Measurements from ENCODE around the gene CEMIP. TPM values are rescaled to one million over a fixed set of nuclear protein-coding genes. Genes with fewer than 3 reads are reported as not detected.

Gene CEMIP
- polyA plus RNA-seq, 1 of the 3 experiments (the other 2 are of a cell fraction): 27.8 TPM

DNA sequence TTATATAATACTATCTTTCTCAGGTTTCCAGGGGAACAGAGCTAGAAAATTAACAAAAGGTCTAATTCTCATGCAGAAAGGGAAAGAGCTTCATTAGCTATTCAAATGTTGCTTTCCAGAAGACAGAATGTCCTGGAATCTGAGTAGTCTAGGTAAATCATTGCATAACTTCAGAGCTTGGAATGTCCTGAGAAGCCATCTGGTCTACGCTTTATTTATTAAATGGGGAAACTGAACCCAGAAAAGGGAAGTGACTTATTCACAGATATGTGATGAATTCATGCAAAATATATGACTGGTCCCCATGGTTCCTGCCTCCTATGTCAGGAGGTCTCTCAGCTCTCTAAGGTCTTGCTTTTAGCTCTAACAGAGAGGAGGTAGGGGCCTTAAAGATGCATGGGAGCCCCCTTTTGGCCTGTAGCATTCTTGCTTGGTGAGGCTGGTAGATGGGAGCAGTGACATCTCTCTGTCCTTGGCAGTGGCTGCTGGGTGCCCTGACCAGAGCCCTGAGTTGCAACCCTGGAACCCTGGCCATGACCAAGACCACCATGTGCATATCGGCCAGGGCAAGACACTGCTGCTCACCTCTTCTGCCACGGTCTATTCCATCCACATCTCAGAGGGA, 99.2 kb downstream of the CEMIP start:
- TF ChIP-seq, protein P1, sequence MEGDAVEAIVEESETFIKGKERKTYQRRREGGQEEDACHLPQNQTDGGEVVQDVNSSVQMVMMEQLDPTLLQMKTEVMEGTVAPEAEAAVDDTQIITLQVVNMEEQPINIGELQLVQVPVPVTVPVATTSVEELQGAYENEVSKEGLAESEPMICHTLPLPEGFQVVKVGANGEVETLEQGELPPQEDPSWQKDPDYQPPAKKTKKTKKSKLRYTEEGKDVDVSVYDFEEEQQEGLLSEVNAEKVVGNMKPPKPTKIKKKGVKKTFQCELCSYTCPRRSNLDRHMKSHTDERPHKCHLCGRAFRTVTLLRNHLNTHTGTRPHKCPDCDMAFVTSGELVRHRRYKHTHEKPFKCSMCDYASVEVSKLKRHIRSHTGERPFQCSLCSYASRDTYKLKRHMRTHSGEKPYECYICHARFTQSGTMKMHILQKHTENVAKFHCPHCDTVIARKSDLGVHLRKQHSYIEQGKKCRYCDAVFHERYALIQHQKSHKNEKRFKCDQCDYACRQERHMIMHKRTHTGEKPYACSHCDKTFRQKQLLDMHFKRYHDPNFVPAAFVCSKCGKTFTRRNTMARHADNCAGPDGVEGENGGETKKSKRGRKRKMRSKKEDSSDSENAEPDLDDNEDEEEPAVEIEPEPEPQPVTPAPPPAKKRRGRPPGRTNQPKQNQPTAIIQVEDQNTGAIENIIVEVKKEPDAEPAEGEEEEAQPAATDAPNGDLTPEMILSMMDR (IDR thresholded peaks at IDR 0.05): no peak
- TF ChIP-seq GABPA (IDR thresholded peaks at IDR 0.05; ENCODE audit: low read depth): no peak
- peak; percentile 51 for TF ChIP-seq TCF12 (IDR thresholded peaks at IDR 0.05)
- H3K27me3 ChIP-seq (ENCODE audit: insufficient read depth): no peaks in the 10 kb centered on the region
- no peak overlapping the region for H2AFZ ChIP-seq (ENCODE audit: low read depth)
- H3K27ac ChIP-seq (ENCODE audit: low read depth in 2 of 2, low read length in 1 of 2): no peak overlapping the region
- POLR2A ChIA-PET: no interaction called here
- no peak overlapping the region for H3K4me2 ChIP-seq
- peaks cover 0 to 13% of the 10 kb centered on the region in 2 experiments; a peak in 1 of 4 replicates for H3K4me1 ChIP-seq (ENCODE audit: control insufficient read depth in 1 of 2, insufficient read depth in 2 of 2, low read depth in 1 of 2, low read length in 1 of 2)
- H3K36me3 ChIP-seq (replicated peaks in 1 of 2; ENCODE audit: control insufficient read depth in 1 of 2, insufficient read depth in 2 of 2, low read length in 1 of 2): no peaks in the 10 kb centered on the region
- no peak overlapping the region for H3K9ac ChIP-seq
- no peaks in the 10 kb centered on the region for H4K20me1 ChIP-seq (ENCODE audit: insufficient read depth)
- no peak for DNase-seq
- CTCF ChIA-PET: no interaction called here
- 87% methylated on average over 2 of the region's 3 CpGs for WGBS (ENCODE audit: low lambda C conversion rate)
- H3K9me2 ChIP-seq: no peaks in the 10 kb centered on the region
- no peaks in the 10 kb centered on the region for H3F3A ChIP-seq (replicated peaks; ENCODE audit: insufficient read depth)
- no peaks in the 10 kb centered on the region for H3K9me3 ChIP-seq
- H3K4me3 ChIP-seq (ENCODE audit: low read depth in 2 of 2, low read length in 1 of 2): no peak overlapping the region
- no peaks in the 10 kb centered on the region for H3K79me2 ChIP-seq (ENCODE audit: insufficient read depth)

DNA sequence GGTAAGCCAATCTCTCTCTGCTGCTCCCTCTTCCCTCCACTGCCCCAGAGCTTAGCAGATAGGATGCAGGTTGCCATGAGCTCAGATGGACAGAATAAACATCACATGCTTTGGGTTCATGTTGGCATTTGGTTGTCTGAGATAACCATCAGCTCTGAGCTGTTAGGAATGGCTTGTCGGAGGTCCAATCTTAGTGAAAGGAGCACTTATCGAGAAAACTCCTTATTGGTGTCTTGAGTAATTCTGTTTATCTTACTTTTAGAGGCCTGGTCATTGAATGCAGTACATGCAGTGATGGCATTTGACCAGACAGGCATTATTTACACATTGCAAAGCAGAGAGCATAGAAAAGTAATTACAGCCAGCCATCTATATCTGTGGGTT, 99.7 kb downstream of the CEMIP start:
- H3F3A ChIP-seq (replicated peaks; ENCODE audit: insufficient read depth): no peaks in the 10 kb centered on the region
- H3K9me2 ChIP-seq: no peaks in the 10 kb centered on the region
- no peak overlapping the region for H3K27ac ChIP-seq (ENCODE audit: low read depth in 2 of 2, low read length in 1 of 2)
- H3K4me2 ChIP-seq: no peak overlapping the region
- H4K20me1 ChIP-seq (ENCODE audit: insufficient read depth): no peaks in the 10 kb centered on the region
- WGBS (ENCODE audit: low lambda C conversion rate): 77% methylated on average over 2 of the region's 2 CpGs
- no peak for DNase-seq
- CTCF ChIA-PET: no interaction called here
- peaks cover 0 to 13% of the 10 kb centered on the region in 2 experiments; a peak in 1 of 4 replicates for H3K4me1 ChIP-seq (ENCODE audit: control insufficient read depth in 1 of 2, insufficient read depth in 2 of 2, low read depth in 1 of 2, low read length in 1 of 2)
- no peaks in the 10 kb centered on the region for H3K79me2 ChIP-seq (ENCODE audit: insufficient read depth)
- H3K36me3 ChIP-seq (replicated peaks in 1 of 2; ENCODE audit: control insufficient read depth in 1 of 2, insufficient read depth in 2 of 2, low read length in 1 of 2): no peaks in the 10 kb centered on the region
- H3K9me3 ChIP-seq: no peaks in the 10 kb centered on the region
- no peak overlapping the region for H3K9ac ChIP-seq
- H2AFZ ChIP-seq (ENCODE audit: low read depth): no peak overlapping the region
- H3K4me3 ChIP-seq (ENCODE audit: low read depth in 2 of 2, low read length in 1 of 2): no peak overlapping the region
- POLR2A ChIA-PET: no interaction called here
- no peaks in the 10 kb centered on the region for H3K27me3 ChIP-seq (ENCODE audit: insufficient read depth)
- TF ChIP-seq, protein P2, sequence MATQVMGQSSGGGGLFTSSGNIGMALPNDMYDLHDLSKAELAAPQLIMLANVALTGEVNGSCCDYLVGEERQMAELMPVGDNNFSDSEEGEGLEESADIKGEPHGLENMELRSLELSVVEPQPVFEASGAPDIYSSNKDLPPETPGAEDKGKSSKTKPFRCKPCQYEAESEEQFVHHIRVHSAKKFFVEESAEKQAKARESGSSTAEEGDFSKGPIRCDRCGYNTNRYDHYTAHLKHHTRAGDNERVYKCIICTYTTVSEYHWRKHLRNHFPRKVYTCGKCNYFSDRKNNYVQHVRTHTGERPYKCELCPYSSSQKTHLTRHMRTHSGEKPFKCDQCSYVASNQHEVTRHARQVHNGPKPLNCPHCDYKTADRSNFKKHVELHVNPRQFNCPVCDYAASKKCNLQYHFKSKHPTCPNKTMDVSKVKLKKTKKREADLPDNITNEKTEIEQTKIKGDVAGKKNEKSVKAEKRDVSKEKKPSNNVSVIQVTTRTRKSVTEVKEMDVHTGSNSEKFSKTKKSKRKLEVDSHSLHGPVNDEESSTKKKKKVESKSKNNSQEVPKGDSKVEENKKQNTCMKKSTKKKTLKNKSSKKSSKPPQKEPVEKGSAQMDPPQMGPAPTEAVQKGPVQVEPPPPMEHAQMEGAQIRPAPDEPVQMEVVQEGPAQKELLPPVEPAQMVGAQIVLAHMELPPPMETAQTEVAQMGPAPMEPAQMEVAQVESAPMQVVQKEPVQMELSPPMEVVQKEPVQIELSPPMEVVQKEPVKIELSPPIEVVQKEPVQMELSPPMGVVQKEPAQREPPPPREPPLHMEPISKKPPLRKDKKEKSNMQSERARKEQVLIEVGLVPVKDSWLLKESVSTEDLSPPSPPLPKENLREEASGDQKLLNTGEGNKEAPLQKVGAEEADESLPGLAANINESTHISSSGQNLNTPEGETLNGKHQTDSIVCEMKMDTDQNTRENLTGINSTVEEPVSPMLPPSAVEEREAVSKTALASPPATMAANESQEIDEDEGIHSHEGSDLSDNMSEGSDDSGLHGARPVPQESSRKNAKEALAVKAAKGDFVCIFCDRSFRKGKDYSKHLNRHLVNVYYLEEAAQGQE (IDR thresholded peaks at IDR 0.05; ENCODE audit: low read depth, low read length): no peak
- TF ChIP-seq RXRA (IDR thresholded peaks at IDR 0.05; ENCODE audit: borderline replicate concordance, low read depth): no peak
- TF ChIP-seq EP300 (IDR thresholded peaks at IDR 0.05; ENCODE audit: borderline replicate concordance in 1 of 2, low read depth in 1 of 2, low read length in 1 of 2): no peak
- no peak for TF ChIP-seq FOSL2 (IDR thresholded peaks at IDR 0.05; ENCODE audit: borderline replicate concordance, low read depth)
- no peak for TF ChIP-seq CHD2 (IDR thresholded peaks at IDR 0.05; ENCODE audit: low read length, partially characterized antibody)
- TF ChIP-seq RAD21 (IDR thresholded peaks at IDR 0.05; ENCODE audit: low read length): no peak
- TF ChIP-seq GATA2 (CRISPR knock-in tag; IDR thresholded peaks at IDR 0.05): no peak
- TF ChIP-seq RFX5 (IDR thresholded peaks at IDR 0.05; ENCODE audit: low read length): no peak
- no peak for TF ChIP-seq MEF2A (IDR thresholded peaks at IDR 0.05; ENCODE audit: borderline replicate concordance, low read depth)
- TF ChIP-seq TCF12 (IDR thresholded peaks at IDR 0.05): no peak
- TF ChIP-seq SMC3 (IDR thresholded peaks at IDR 0.05; ENCODE audit: low read depth, low read length): no peak
- no peak for TF ChIP-seq POLR2AphosphoS5 (IDR thresholded peaks at IDR 0.05; ENCODE audit: low read depth, low read length)
- no peak for TF ChIP-seq NFIC (IDR thresholded peaks at IDR 0.05; ENCODE audit: borderline replicate concordance)
- TF ChIP-seq FOXJ3 (CRISPR knock-in tag; IDR thresholded peaks at IDR 0.05): no peak
- TF ChIP-seq ELF1 (IDR thresholded peaks at IDR 0.05): no peak
- TF ChIP-seq EZH2phosphoT487 (IDR thresholded peaks at IDR 0.05; ENCODE audit: borderline replicate concordance, low read depth): no peak
- TF ChIP-seq, protein P1 (IDR thresholded peaks at IDR 0.05): no peak
- no peak for TF ChIP-seq TAF1 (IDR thresholded peaks at IDR 0.05; ENCODE audit: borderline replicate concordance, low read depth, low read length)
- TF ChIP-seq MXI1 (IDR thresholded peaks at IDR 0.05; ENCODE audit: low read depth, low read length): no peak
